Measurements from ENCODE around the gene FGF23. TPM values are rescaled to one million over a fixed set of nuclear protein-coding genes. Genes with fewer than 3 reads are reported as not detected.

Gene FGF23
- total RNA-seq, 4 donors from 2014 or later, result 0.22 TPM; not detected in 3

- TF ChIP-seq CTCF (IDR thresholded peaks at IDR 0.05; ENCODE audit: low read depth), result no peak
These were observed 58.4 kb downstream of the FGF23 start, which contains the start of gene TIGAR for GRCh38 chr12:4320853-4321701. Gene TIGAR (plus strand): TSS chr12:4321213. CDS start chr12:4321272, 59 bp downstream.

DNA sequence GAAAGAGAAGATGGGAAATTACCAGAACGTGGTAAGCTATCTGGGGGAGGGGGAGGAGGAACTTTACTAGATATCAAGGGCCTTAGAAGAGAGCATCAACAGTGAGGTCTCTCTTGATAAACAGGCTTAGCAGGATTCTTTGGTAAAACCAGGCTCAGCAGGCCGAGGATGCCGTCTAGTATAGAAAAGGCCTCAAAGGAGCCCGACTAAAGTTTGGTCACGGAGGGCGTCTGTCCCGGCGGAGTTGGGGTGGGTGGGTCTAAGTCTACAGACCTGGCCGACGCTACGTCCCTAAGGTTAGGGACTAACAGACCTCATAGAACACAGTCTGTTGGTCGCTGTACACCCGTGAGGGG is 59.0 kb downstream of the FGF23 start:
- TF ChIP-seq CTCF (IDR thresholded peaks at IDR 0.05; ENCODE audit: low read depth), result no peak

Other genes starting within 250 kb of the FGF23 start
- gene CCND2, start 106.0 kb downstream of the FGF23 start, total RNA-seq, result 10 to 100 TPM; 52.2 to 98.6 (median 63.4) TPM
- 10 to 100 TPM in 2 of 4 donors, 1 to 10 TPM in 2; 3.1 to 13.9 (median 7.0) TPM for gene TIGAR, start 58.5 kb downstream of the FGF23 start, total RNA-seq
- not detected for gene FGF6, start 66.1 kb upstream of the FGF23 start, total RNA-seq
- 1 to 10 TPM in 3 of 4 donors, under 1 TPM in 1; 0.75 to 7.8 (median 1.5) TPM for gene RAD51AP1, start 159.2 kb upstream of the FGF23 start, total RNA-seq
- gene DYRK4, start 182.5 kb upstream of the FGF23 start, total RNA-seq, result 10 to 100 TPM; 15.3 to 48.8 (median 24.0) TPM

Data from subcutaneous adipose tissue (tissue), 4 donors.